Pancreas (tissue), 10 donors: Measurements from ENCODE around the gene ELOVL1. TPM values are rescaled to one million over a fixed set of nuclear protein-coding genes. Genes with fewer than 3 reads are reported as not detected.
"Not testable (repeated sequence)": the region's sequence is repeated elsewhere in the genome, so short reads cannot be mapped to it uniquely, and the experiment has no call there.

Experiments
- ATAC-seq, 4 donors: fragments of 200-7000 bp; cut with Tn5 transposase; one replicate each; pipeline versions ENCODE4 v1.8.0 to v1.9.1; 2020; ENCODE audit warnings: mild to moderate bottlenecking in 4 of 4, moderate library complexity in 4 of 4
- DNase-seq, 6 donors: peaks; one replicate each; pipeline ENCODE4 v3.0.0-alpha.2; 2020
- FAIRE-seq: peaks from 2 replicates; lab custom pipeline; 2012; peaks lifted over from hg19 to GRCh38; lab: Jason Lieb, UNC
- H3K27ac ChIP-seq, 4 donors: fragments of 200-600 bp; sonication (generic); 1 replicate in 3 of 4; 2 replicates in 1 of 4; pipeline versions ENCODE4 v1.5.0 to v1.8.0; 2020
- H3K27me3 ChIP-seq, 4 donors: fragments of 200-600 bp; one replicate each; pipeline ENCODE4 v1.8.0; 2021
- H3K36me3 ChIP-seq, 3 donors: fragments of 200-600 bp; sonication (generic) in 1 of 3; one replicate each; pipeline versions ENCODE4 v1.5.0 to v1.8.0; 2020 to 2021
- H3K4me1 ChIP-seq, 3 donors: fragments of 200-600 bp; one replicate each; pipeline ENCODE4 v1.8.0; 2021
- H3K4me3 ChIP-seq, 4 donors: fragments of 200-600 bp; sonication (generic) in 2 of 4; one replicate each; pipeline versions ENCODE4 v1.5.0 to v1.8.0; 2020 to 2021
- H3K9me3 ChIP-seq, 4 donors: fragments of 200-600 bp; one replicate each; pipeline ENCODE4 v1.8.0; 2021
- WGBS, 2 donors: extraction: QIAGEN DNeasy Blood & Tissue Kit; methylation state at CpG; one replicate each; pipeline ENCODE4 v1.1.7; 2013; 5-methylcytosine and 5-hydroxymethylcytosine counted together
- intact Hi-C, 3 donors: fragments of 100-400 bp; cut with DNase I; formaldehyde crosslinking; loops; one replicate each; pipeline versions ENCODE4 v1.11.1 to v1.14.2; 2022
- polyA plus RNA-seq, 2 donors: library from polyadenylated mRNA; stranded (reverse); fragments of 200-250 nt; gene quantifications; one replicate each; pipeline ENCODE4 v1.2.3, GENCODE V29; 2013
- total RNA-seq, 6 donors: library from RNA; stranded (reverse); fragmentation: NEBNext Ultra II Directional in 4 of 6; extraction: Animal tissue kit (Norgen Biotek cat#: 25700) in 4 of 6; gene quantifications; one replicate each; pipeline versions ENCODE4 v1.2.1 to v1.2.4, GENCODE V29; 2021 to 2023
- TF ChIP-seq, protein P1 (sequence below), 4 donors: fragments of 200-600 bp; sonication (generic) in 3 of 4; IDR thresholded peaks; one replicate each; pipeline versions ENCODE4 v1.5.0 to v1.8.0; 2021; ENCODE audit warnings: antibody characterized with exemption in 4 of 4
- donor health status: healthy with polysubstance abuse.
- donor health status: DM: no; HTN: no; CAD: no; lungs with moderate emphysema.
- donor health status: DM: no; HTN: no; CAD: no.
- donor health status: control.
- donor health status: control.
- donor health status: Bipolar disorder and iron deficiency.
- donor health status: DM: yes; HTN: yes; CAD: no.
- donor health status: DM: no; HTN: no; CAD: no.
- donor health status: DM: no; HTN: no; CAD: no.
- donor health status: DM: yes; HTN: yes; CAD: no.

The ELOVL1 gene
- total RNA-seq (10 to 100 TPM; 22.8 to 44.9 (median 29.5) TPM), polyA plus RNA-seq (10 to 100 TPM; 32.2 to 43.5 TPM)

DNA sequence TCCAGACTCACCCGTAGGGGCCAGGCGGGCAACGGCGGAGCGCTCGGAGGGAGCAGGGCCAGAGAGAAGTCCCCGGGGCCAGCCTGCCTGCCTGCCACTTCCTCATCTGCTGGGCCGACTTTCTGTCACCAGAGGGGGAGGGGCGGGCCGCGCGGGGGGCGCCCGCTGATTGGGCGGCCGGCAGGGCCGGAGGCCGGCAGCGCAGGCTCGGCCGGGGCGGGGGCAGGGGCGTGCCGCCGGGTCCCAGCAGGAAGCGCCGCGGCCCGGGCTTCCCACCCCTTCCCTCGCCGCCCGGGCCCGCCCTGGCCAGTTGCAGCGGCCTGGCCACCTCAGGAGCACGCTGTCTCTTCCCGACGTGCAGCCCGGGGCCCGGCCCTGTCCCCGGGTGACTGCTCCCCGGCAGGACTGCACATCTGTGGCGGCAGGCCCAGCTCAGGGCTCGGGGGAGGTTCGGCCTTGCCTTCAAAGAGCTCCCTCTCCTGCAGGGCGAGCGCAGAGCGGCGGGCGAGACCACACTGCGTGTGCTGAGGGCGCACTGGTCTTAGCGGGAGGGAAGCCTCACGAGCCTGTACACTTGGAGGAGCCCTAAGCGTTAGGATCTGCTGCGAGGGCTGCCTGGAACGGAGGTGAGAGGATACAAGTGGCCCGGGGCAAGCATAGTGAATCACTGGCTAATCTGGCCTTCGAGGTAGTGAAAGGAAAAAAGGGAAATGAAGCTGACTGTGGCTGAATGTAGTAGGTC, at the start of gene ELOVL1:
ELOVL1 (minus strand) TSS at position 108 of the 742 bp plus-strand sequence. CDS start 2,402 bp downstream, outside the sequence.
- no peaks in the 10 kb centered on the region for H3K27me3 ChIP-seq
- intact Hi-C loops = loop anchor here in 2 of 3 donors (10.0 kb wide), 1 partner anchor 133 kb away; no protein-coding TSS in a partner anchor
- FAIRE-seq = no peak

DNA sequence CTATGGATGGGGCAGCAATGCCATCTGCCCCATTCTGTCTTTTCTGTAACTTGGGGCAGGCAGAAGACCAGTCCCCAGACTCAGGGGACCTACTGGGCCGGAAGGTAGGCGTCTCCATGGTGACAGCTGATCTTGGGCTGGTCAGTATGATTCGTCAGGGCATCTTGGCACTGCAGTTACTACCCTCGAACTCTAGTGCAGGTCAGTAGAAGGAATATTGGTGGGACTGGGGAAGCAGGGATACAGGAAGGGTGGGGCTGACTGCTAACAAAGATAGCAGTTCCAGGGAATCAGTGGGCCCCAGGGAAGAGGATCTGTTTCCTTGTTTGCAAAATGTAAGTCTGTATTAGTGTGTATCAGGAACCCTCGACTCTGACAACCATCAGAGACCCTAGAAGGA, 48.1 kb upstream of the ELOVL1 start:
- Histone ChIP-seq H3K36me3 (peaks cover 4 to 30% (median 6%) of the 10 kb centered on the region in 3 donors), H3K9me3 (no peaks in the 10 kb centered on the region), H3K4me3 (no peak overlapping the region), H3K4me1 (no peaks in the 10 kb centered on the region), H3K27me3 (no peaks in the 10 kb centered on the region), H3K27ac (no peak overlapping the region)
- no peak for FAIRE-seq
- WGBS, 2 donors = 77 to 87% methylated on average over 5 of the region's 5 CpGs
- DNase-seq = no peak
- no peak for ATAC-seq
- intact Hi-C loops = loop anchor here in 1 of 3 donors (5.0 kb wide), 1 partner anchor 189 kb away; no protein-coding TSS in a partner anchor
- TF ChIP-seq, protein P1, sequence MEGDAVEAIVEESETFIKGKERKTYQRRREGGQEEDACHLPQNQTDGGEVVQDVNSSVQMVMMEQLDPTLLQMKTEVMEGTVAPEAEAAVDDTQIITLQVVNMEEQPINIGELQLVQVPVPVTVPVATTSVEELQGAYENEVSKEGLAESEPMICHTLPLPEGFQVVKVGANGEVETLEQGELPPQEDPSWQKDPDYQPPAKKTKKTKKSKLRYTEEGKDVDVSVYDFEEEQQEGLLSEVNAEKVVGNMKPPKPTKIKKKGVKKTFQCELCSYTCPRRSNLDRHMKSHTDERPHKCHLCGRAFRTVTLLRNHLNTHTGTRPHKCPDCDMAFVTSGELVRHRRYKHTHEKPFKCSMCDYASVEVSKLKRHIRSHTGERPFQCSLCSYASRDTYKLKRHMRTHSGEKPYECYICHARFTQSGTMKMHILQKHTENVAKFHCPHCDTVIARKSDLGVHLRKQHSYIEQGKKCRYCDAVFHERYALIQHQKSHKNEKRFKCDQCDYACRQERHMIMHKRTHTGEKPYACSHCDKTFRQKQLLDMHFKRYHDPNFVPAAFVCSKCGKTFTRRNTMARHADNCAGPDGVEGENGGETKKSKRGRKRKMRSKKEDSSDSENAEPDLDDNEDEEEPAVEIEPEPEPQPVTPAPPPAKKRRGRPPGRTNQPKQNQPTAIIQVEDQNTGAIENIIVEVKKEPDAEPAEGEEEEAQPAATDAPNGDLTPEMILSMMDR (IDR thresholded peaks at IDR 0.05) = no peak

More for the DNA sequence above, at the start of gene ELOVL1:
- 0 to 1% methylated on average over 48 to 58 of the region's 58 CpGs for WGBS, 2 donors
- DNase-seq (peak; percentile 92 to 98 (median 95)), ATAC-seq (peak; percentile 93 to 96 (median 96))
- TF ChIP-seq, protein P1 (IDR thresholded peaks at IDR 0.05) = no peak
- peak within 1 kb of the TSS; percentile 76 to 93 (median 90) for H3K27ac ChIP-seq
- no peaks in the 10 kb centered on the region for H3K9me3 ChIP-seq
- H3K4me3 ChIP-seq = peak within 1 kb of the TSS; percentile 66 to 96 (median 84)
- peaks cover 0 to 23% (median 5%) of the 10 kb centered on the region in 3 donors for H3K36me3 ChIP-seq
- H3K4me1 ChIP-seq = peaks cover 14 to 18% (median 15%) of the 10 kb centered on the region in 3 donors

DNA sequence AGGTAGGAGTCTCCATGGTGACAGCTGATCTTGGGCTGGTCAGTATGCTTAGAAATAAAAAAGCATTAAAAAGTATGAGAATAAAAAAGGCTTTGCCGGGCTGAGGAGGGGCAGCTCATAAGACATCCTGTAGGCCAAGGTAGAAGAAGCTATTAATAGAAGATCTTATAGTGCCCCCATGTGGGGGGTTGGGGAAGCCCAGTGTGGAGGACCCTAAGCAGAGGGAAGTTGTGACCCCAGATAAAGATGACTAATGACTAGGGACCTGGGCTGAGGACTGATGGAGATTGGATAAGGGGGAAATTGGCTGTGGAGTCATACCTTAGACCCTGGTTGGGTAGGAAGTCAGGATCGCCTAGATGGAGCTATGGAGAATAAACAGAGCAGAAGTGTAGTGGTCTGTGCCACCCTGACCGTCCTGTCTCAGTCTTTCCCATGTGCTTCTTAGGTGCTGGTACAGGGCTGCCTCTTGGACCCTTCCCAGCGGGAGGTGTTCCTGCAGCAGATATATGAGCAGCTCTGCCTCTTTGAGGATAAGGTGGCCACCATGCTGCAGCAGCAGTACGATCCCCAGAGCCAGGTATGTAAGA, 46.9 kb upstream of the ELOVL1 start:
- Histone ChIP-seq H3K9me3 (no peaks in the 10 kb centered on the region), H3K4me3 (no peak overlapping the region), H3K27me3 (no peaks in the 10 kb centered on the region), H3K36me3 (peaks cover 4 to 18% (median 6%) of the 10 kb centered on the region in 3 donors), H3K27ac (no peak overlapping the region), H3K4me1 (no peaks in the 10 kb centered on the region)
- TF ChIP-seq, protein P1 (IDR thresholded peaks at IDR 0.05) = peak; percentile 33 to 57 (median 48)
- FAIRE-seq (no peak), DNase-seq (peak in 4 of 6 donors; percentile 37 to 66 (median 54)), ATAC-seq (peak; percentile 70 to 98 (median 88))
- WGBS, 2 donors = 78 to 90% methylated on average over 5 of the region's 5 CpGs
- intact Hi-C loops = loop anchor here in 1 of 3 donors (5.0 kb wide), 1 partner anchor 187 kb away; no protein-coding TSS in a partner anchor

DNA sequence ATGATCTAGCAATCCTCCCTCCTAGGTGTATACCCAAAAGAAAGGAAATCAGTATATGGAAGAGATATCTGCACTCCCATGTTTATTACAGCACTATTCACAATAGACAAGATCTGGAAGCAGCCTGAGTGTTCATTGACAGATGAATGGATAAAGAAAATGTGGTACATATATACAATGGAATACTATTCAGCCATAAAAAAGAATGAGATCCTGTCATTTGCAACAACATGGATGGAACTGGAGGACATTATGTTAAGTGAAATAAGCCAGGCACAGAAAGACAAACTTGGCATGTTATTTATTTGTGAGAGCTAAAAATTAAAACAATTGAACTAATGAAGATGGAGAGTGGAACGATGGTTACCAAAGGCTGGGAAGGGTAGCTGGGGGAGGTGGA, 45.6 kb upstream of the ELOVL1 start:
- ATAC-seq, DNase-seq, H3K9me3 ChIP-seq, H3K36me3 ChIP-seq, intact Hi-C loops, H3K4me3 ChIP-seq, H3K27me3 ChIP-seq, H3K4me1 ChIP-seq, FAIRE-seq, H3K27ac ChIP-seq: not testable (repeated sequence)
- 97% methylated on average over 1 of the region's 1 CpG for WGBS, 2 donors

DNA sequence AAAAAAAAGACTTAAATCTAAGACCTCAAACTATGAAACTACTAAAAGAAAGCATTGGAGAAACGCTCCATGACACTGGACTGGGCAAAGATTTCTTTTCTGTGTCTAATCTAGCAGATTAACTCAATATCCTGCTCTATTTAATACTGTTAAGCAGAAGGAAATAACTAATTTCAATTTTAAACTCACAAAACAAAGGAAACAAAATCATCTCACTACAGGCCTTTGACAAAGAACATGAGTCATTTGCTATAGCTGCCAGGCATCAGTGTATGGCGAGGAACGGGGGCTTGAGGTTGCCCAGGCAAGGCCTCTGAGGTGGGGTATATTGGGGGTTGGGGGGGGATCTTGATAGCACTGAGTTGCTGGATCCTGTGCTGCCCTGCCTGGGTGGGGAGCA, 42.8 kb upstream of the ELOVL1 start:
- Histone ChIP-seq H3K27me3 (no peaks in the 10 kb centered on the region), H3K4me3 (no peak overlapping the region), H3K4me1 (no peaks in the 10 kb centered on the region), H3K27ac (no peak overlapping the region), H3K9me3 (no peaks in the 10 kb centered on the region), H3K36me3 (peaks cover 0 to 15% (median 1%) of the 10 kb centered on the region in 3 donors)
- 88 to 97% methylated on average over 3 of the region's 3 CpGs for WGBS, 2 donors
- no peak for FAIRE-seq
- DNase-seq = no peak
- no peak for ATAC-seq
- TF ChIP-seq, protein P1 (IDR thresholded peaks at IDR 0.05) = no peak
- intact Hi-C loops = no loop called here
